GM21528 (cell line): ENCODE results near the gene TMCO2.
"Not testable (repeated sequence)": the region's sequence is repeated elsewhere in the genome, so short reads cannot be mapped to it uniquely, and the experiment has no call there.

Experiments
- ATAC-seq: cut with Tn5 transposase; IDR thresholded peaks from one replicate; pipeline ENCODE4 v1.9.1; 2021; ENCODE audit warnings: mild to moderate bottlenecking, moderate library complexity; ENCODE audit not compliant: unreplicated experiment, low FRiP score

TMCO2 gene

GRCh38 chr1:40247655-40248054, at the start of gene TMCO2:
TMCO2 (plus strand) TSS chr1:40247937; CDS start chr1:40247994, 57 bp downstream.
- no peak for ATAC-seq

- no peak for ATAC-seq
These were observed 48.6 kb upstream of the TMCO2 start for GRCh38 chr1:40199126-40199525.

- ATAC-seq: no peak
These were observed 42.9 kb upstream of the TMCO2 start for GRCh38 chr1:40204856-40205255.

DNA sequence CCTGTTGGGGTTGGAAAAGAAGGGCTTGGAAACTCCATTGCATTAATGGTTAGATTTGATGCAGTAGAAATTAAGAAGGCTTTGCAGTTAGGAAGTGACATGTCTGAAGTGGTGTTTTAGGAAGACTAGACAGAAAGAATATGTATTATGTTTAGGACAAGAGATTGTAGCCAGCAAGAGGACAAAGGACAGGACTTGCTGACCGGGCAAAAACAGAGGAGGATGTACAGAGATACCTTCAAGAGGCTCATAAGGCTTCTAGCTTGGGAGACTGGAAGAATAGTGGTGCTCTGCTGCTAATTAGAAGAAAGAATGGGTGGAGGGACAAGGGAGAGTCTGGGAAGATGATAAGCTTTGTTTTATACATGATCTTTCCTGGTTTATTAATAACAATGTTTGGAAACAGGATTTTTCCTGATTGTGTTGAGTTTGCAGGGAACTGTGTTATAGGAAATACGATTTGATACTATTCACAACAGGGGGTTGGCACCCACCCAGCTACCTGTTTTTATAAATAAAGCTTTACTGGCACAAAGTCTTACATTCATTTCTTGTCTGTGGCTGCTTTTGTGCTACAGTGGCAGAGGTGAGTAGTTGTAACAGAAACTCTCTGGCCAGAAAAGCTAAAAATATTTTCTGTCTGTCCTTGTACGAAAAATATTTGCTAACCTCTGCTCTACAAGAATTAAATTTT, 37.1 kb upstream of the TMCO2 start:
- no peak for ATAC-seq

- ATAC-seq: no peak
These were observed 29.4 kb upstream of the TMCO2 start for GRCh38 chr1:40218333-40218732.

DNA sequence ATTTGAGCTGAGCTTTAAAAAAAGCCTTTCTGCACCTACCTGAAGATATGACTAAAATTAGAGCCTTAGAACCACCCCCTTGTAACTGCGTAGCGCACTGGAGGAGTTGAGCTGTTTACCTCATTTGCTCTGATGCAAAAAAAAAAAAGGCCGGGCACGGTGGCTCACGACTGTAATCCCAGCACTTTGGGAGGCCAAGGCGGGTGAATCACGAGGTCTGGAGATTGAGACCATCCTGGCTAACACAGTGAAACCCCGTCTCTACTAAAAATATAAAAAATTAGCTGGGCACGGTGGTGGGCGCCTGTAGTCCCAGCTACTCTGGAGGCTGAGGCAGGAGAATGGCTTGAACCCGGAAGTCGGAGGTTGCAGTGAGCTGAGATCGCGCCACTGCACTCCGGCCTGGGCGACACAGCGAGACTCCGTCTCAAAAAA, 26.2 kb upstream of the TMCO2 start:
- ATAC-seq: not testable (repeated sequence)

DNA sequence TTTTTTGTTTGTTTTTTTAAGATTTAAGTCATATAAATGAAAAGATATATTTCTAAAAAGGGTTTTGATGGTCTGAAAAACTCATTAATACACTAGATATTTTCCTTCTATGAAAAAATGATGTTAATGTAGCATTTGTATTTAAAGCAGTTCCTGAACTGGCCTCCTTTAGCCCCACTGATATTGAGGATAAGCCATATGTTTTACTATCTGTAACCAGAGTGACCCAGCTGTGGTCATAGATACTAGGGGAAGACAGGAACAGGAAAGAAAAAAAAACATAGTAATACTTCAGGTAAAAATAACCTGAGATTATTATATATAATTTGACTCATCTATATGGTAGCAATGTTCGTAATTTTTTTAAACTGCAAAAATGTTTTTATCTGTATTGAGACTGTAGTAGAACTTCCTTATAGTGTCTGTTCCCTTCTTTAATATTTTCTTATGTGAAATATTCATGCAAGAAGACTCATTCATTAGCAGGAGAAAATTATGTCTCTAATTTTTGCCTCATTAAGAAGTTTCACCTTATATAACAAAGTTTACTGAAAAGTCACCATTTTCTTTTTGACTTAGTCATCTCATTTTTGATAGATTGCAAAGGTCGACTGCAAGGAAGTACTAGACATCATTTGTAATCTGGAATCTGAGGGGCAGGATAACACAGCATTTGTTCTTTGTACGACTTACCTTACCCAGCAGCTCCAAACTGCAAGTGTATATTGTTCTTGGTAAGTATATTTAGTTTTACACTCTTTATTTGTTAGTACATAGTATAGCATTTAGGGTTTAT, 25.6 kb upstream of the TMCO2 start:
- no peak for ATAC-seq

DNA sequence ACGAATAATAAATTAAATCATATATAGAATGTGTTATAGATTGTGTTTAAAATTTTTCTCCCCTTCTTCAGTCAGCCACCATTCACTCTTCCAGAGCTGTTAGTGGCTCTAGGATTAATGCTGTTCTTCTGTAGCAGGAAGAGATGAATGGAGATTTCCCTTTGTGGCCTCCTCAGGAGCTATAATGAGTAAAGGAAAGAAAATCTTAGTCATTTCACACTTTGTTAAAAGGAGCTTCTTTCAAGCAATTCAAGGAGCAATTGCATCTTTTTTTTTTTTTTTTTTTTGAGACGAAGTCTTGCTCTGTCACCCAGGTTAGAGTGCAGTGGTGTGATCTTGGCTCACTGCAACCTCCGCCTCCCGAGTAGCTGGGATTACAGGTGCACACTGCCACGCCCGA, 23.7 kb upstream of the TMCO2 start:
- no peak for ATAC-seq

- ATAC-seq: no peak
These were observed 21.5 kb upstream of the TMCO2 start for GRCh38 chr1:40226192-40226591.

- ATAC-seq: peak; percentile 91
These were observed 15.3 kb upstream of the TMCO2 start for GRCh38 chr1:40232444-40232843.

- no peak for ATAC-seq
These were observed 8.1 kb upstream of the TMCO2 start for GRCh38 chr1:40239626-40240025.

GRCh38 chr1:40240390-40240789, 7.3 kb upstream of the TMCO2 start:
- ATAC-seq: no peak

DNA sequence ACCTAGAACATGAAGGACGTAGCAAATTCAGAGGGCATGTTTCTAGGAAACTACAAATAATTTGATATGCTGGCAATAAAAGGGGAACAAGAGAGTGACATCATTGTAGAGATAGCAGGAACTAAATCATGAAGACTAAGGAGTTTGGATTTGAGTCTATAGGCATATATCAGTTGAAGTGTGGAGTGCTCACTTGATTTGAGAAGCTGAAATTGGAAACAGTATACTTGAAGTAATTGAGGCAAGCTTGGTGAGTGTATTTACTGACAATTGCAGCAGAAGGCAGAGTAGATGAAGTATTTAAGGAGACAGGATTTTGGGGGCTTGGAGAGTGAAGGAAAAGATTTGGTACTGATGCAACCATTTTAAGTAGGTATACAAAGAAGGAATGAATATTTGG, 6.4 kb upstream of the TMCO2 start:
- peak; percentile 21 for ATAC-seq

- no peak for ATAC-seq
These were observed 4.4 kb upstream of the TMCO2 start for GRCh38 chr1:40243351-40243750.

DNA sequence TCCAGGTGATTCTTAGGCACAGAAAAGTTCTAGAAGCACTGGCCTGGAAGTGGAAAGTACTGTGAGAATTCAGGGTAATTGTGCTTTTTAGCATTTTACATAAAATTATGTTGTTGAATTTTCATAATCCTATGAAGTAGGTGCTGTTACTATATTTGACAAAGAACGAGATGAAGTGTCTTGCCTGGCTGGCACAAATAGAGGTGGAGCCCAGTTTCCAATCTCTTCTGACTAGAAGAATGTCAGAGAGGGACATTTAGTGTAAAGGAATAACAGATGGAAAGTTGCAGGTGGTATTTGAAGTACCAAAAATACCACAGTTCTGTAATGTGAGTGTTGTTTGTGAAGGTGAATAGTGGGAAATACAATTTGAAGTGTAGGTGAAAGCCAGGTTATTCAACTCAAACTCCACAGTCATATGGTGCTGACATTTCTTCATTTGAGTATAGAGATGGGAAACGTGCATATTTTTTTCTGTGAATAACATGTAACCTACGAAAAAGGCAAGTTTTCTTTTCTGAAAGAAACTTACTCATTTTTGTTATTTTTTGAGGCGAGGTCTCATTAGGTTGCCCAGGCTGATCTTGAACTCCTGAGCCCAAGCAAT, 3.5 kb upstream of the TMCO2 start:
- no peak for ATAC-seq

GRCh38 chr1:40245686-40246085, 2.1 kb upstream of the TMCO2 start:
- ATAC-seq: no peak

- no peak for ATAC-seq
These were observed 675 bp downstream of the TMCO2 start for GRCh38 chr1:40248412-40248811.

GRCh38 chr1:40251456-40251855, 3.7 kb downstream of the TMCO2 start:
- ATAC-seq: no peak

GRCh38 chr1:40252601-40253000, 4.9 kb downstream of the TMCO2 start:
- ATAC-seq: no peak

DNA sequence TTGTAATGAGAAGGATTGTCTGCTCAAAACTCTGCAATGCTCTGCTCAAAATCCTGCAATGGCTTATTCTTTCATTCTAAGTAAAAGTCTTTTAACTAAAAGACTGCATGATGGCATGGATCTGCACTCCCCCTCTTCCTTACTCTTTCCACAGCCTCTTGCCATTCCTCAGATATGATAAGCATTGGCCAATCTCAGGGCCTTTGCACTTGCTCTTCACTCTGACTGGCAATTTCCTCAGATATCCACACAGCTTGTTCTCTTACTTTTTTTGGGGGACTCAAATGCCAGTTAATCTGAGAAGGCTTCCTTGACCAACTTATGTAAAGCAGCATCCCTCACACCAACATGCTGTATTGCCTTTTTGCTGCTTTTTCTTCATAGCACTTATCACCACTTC, 7.5 kb downstream of the TMCO2 start:
- no peak for ATAC-seq

- no peak for ATAC-seq
These were observed 8.8 kb downstream of the TMCO2 start for GRCh38 chr1:40256401-40257084.
